SIG-M5 (cell line): ENCODE results near the gene TAPT1.
A peak's percentile ranks its signal among the peaks of the same experiment; 100 is the strongest.

Source experiments
- DNase-seq: peaks from one replicate; lab custom pipeline; 2025; lab: John Stamatoyannopoulos, UW

Gene TAPT1

GRCh38 chr4:16245241-16245640 is 19.0 kb upstream of the TAPT1 start:
- no peak for DNase-seq

- no peak for DNase-seq
Observed at GRCh38 chr4:16243285-16243684, 17.0 kb upstream of the TAPT1 start.

GRCh38 chr4:16240300-16240699 is 14.0 kb upstream of the TAPT1 start:
- no peak for DNase-seq

- DNase-seq: no peak
Observed at GRCh38 chr4:16239086-16239485, 12.8 kb upstream of the TAPT1 start.

- no peak for DNase-seq
Observed at GRCh38 chr4:16238327-16238726, 12.1 kb upstream of the TAPT1 start.

GRCh38 chr4:16237715-16238114 is 11.4 kb upstream of the TAPT1 start:
- DNase-seq: peak; percentile 85

GRCh38 chr4:16236402-16237023 is 10.2 kb upstream of the TAPT1 start:
- no peak for DNase-seq

- no peak for DNase-seq
Observed at GRCh38 chr4:16235209-16235608, 8.9 kb upstream of the TAPT1 start.

- DNase-seq: no peak
Observed at GRCh38 chr4:16233569-16234177, 7.4 kb upstream of the TAPT1 start.

- no peak for DNase-seq
Observed at GRCh38 chr4:16231570-16232245, 5.4 kb upstream of the TAPT1 start.

GRCh38 chr4:16230308-16230707 is 4.0 kb upstream of the TAPT1 start:
- no peak for DNase-seq

- no peak for DNase-seq
Observed at GRCh38 chr4:16229604-16230003, 3.3 kb upstream of the TAPT1 start.

- no peak for DNase-seq
Observed at GRCh38 chr4:16227462-16227868, 1.2 kb upstream of the TAPT1 start.

GRCh38 chr4:16226816-16227461 is 668 bp upstream of the TAPT1 start:
- DNase-seq: no peak

- DNase-seq: peak; percentile 0
Observed at GRCh38 chr4:16225167-16225862, 956 bp downstream of the TAPT1 start.

- no peak for DNase-seq
Observed at GRCh38 chr4:16224264-16225166, 1.8 kb downstream of the TAPT1 start.

- no peak for DNase-seq
Observed at GRCh38 chr4:16222957-16223527, 3.2 kb downstream of the TAPT1 start.

- DNase-seq: no peak
Observed at GRCh38 chr4:16218950-16219349, 7.3 kb downstream of the TAPT1 start.

GRCh38 chr4:16217300-16218051 is 8.8 kb downstream of the TAPT1 start:
- no peak for DNase-seq

- no peak for DNase-seq
Observed at GRCh38 chr4:16213121-16213520, 13.2 kb downstream of the TAPT1 start.
